ENCODE data around the gene ALKBH2. TPM values are rescaled to one million over a fixed set of nuclear protein-coding genes. Genes with fewer than 3 reads are reported as not detected.

The ALKBH2 gene
- total RNA-seq = 11.7 and 17.7 TPM in 2 replicates

GRCh38 chr12:109093022-109093918 is at the start of gene ALKBH2:
ALKBH2 (minus strand) TSS chr12:109093472; CDS start chr12:109092786, 686 bp downstream.
- peak; percentile 57 for DNase-seq (ENCODE audit: low read depth, low spot score)

GRCh38 chr12:109140560-109140959 is 47.3 kb upstream of the ALKBH2 start:
- no peak for DNase-seq (ENCODE audit: low read depth, low spot score)

- no peak for DNase-seq (ENCODE audit: low read depth, low spot score)
Observed at GRCh38 chr12:109139791-109140190, 46.5 kb upstream of the ALKBH2 start.

- DNase-seq (ENCODE audit: low read depth, low spot score) = no peak
Observed at GRCh38 chr12:109139360-109139759, 46.1 kb upstream of the ALKBH2 start.

- no peak for DNase-seq (ENCODE audit: low read depth, low spot score)
Observed at GRCh38 chr12:109137055-109137454, 43.8 kb upstream of the ALKBH2 start.

- DNase-seq (ENCODE audit: low read depth, low spot score) = no peak
Observed at GRCh38 chr12:109134186-109134917, 41.1 kb upstream of the ALKBH2 start.

- no peak for DNase-seq (ENCODE audit: low read depth, low spot score)
Observed at GRCh38 chr12:109131154-109132050, 38.1 kb upstream of the ALKBH2 start.

GRCh38 chr12:109130297-109131153 is 37.3 kb upstream of the ALKBH2 start:
- DNase-seq (ENCODE audit: low read depth, low spot score) = no peak

- DNase-seq (ENCODE audit: low read depth, low spot score) = no peak
Observed at GRCh38 chr12:109127533-109128242, 34.4 kb upstream of the ALKBH2 start.

- no peak for DNase-seq (ENCODE audit: low read depth, low spot score)
Observed at GRCh38 chr12:109126784-109127183, 33.5 kb upstream of the ALKBH2 start.

- no peak for DNase-seq (ENCODE audit: low read depth, low spot score)
Observed at GRCh38 chr12:109125791-109126190, 32.5 kb upstream of the ALKBH2 start.

- DNase-seq (ENCODE audit: low read depth, low spot score) = no peak
Observed at GRCh38 chr12:109124878-109125648, 31.8 kb upstream of the ALKBH2 start.

GRCh38 chr12:109121346-109121880 is 28.1 kb upstream of the ALKBH2 start:
- DNase-seq (ENCODE audit: low read depth, low spot score) = no peak

- no peak for DNase-seq (ENCODE audit: low read depth, low spot score)
Observed at GRCh38 chr12:109120557-109120956, 27.3 kb upstream of the ALKBH2 start.

- DNase-seq (ENCODE audit: low read depth, low spot score) = no peak
Observed at GRCh38 chr12:109120095-109120494, 26.8 kb upstream of the ALKBH2 start.

GRCh38 chr12:109116611-109116949 is 23.3 kb upstream of the ALKBH2 start:
- no peak for DNase-seq (ENCODE audit: low read depth, low spot score)

GRCh38 chr12:109115758-109116610 is 22.7 kb upstream of the ALKBH2 start, which contains the start of gene ACACB:
ACACB (plus strand) TSS chr12:109116587; CDS start chr12:109139406, 22,819 bp downstream.
- no peak for DNase-seq (ENCODE audit: low read depth, low spot score)

GRCh38 chr12:109115404-109115757 is 22.1 kb upstream of the ALKBH2 start:
- no peak for DNase-seq (ENCODE audit: low read depth, low spot score)

Data from pulmonary artery endothelial cell (primary cell).